Spleen (tissue), 7 donors: Measurements from ENCODE around the gene HIPK2.

Experiments
- CTCF ChIP-seq, 11 experiments: fragments of 200-600 bp in 7 of 11; fragments of 450-650 bp in 4 of 11; sonication (generic) in 4 of 11; IDR thresholded peaks in 8 of 11; conservative IDR thresholded peaks in 3 of 11; 1 replicate in 7 of 11; 2 replicates in 4 of 11; pipeline versions ENCODE4 v1.4.0 to v1.8.0; 2016 to 2021; ENCODE audit warnings: antibody characterized with exemption in 11 of 11, inconsistent platforms in 4 of 11, mild to moderate bottlenecking in 1 of 11
- POLR2AphosphoS5 ChIP-seq, 3 donors: sonication (generic); formaldehyde crosslinking; IDR thresholded peaks; one replicate each; pipeline ENCODE4 v1.5.1; 2017; ENCODE audit warnings: antibody characterized with exemption in 3 of 3
- donor health status: DM: no; HTN: no; CAD: no; lungs with moderate emphysema.
- donor health status: DM: no; HTN: no; CAD: no.
- donor health status: DM: no; HTN: no; CAD: no.

GRCh38 chr7:139748373-139748765, 29.4 kb downstream of the HIPK2 start:
- TF ChIP-seq CTCF (IDR thresholded peaks at IDR 0.05 in 8 of 11, conservative IDR thresholded peaks at IDR 0.05 in 3 of 11) (no peak), POLR2AphosphoS5 (IDR thresholded peaks at IDR 0.05) (no peak)
